GM23338 (cell line): ENCODE measurements around the gene FSIP2. TPM values are rescaled to one million over a fixed set of nuclear protein-coding genes. Genes with fewer than 3 reads are reported as not detected.

ENCODE experiments used
- ATAC-seq: fragments of 200-7000 bp; cut with Tn5 transposase; 3 replicates; pipeline ENCODE4 v1.9.1; 2020
- DNase-seq: peaks from one replicate; pipeline ENCODE4 v3.0.0-alpha.2; 2015; ENCODE audit warnings: low spot score
- H2AFZ ChIP-seq: fragments of 200-600 bp; sonication (generic); 2 replicates; pipeline ENCODE4 v1.8.0; 2016; ENCODE audit warnings: antibody characterized with exemption, mild to moderate bottlenecking, moderate library complexity
- H3F3A ChIP-seq: fragments of 200-600 bp; sonication (generic); replicated peaks from 2 replicates; pipeline ENCODE4 v1.8.0; 2017; ENCODE audit warnings: antibody characterized with exemption, mixed run types, low read depth
- H3K27ac ChIP-seq: fragments of 200-600 bp; sonication (generic); 2 replicates; pipeline ENCODE4 v1.6.1; 2016; ENCODE audit warnings: low read depth
- H3K27me3 ChIP-seq: fragments of 200-600 bp; sonication (generic); 2 replicates; pipeline ENCODE4 v1.8.0; 2016; ENCODE audit warnings: mild to moderate bottlenecking, mixed run types, moderate library complexity; ENCODE audit not compliant: insufficient read depth
- H3K36me3 ChIP-seq: fragments of 200-600 bp; sonication (generic); 2 replicates; pipeline ENCODE4 v1.8.0; 2016; ENCODE audit warnings: mild to moderate bottlenecking; ENCODE audit not compliant: insufficient read depth
- H3K4me1 ChIP-seq: fragments of 200-600 bp; sonication (generic); 2 replicates; pipeline ENCODE4 v1.8.0; 2016; ENCODE audit warnings: mild to moderate bottlenecking, moderate library complexity; ENCODE audit not compliant: insufficient read depth
- H3K4me2 ChIP-seq: fragments of 200-600 bp; sonication (generic); 2 replicates; pipeline ENCODE4 v1.7.1; 2017; ENCODE audit warnings: mixed run types
- H3K4me3 ChIP-seq: fragments of 200-600 bp; sonication (generic); 2 replicates; pipeline ENCODE4 v1.6.1; 2016; ENCODE audit warnings: mixed run types
- H3K79me2 ChIP-seq: fragments of 200-600 bp; sonication (generic); replicated peaks from 2 replicates; pipeline ENCODE4 v1.8.0; 2017; ENCODE audit warnings: mild to moderate bottlenecking; ENCODE audit not compliant: insufficient read depth
- H3K9me2 ChIP-seq: fragments of 200-600 bp; sonication (generic); 2 replicates; pipeline ENCODE4 v1.8.0; 2017; ENCODE audit not compliant: insufficient read depth
- H4K20me1 ChIP-seq: fragments of 200-600 bp; sonication (generic); replicated peaks from 2 replicates; pipeline ENCODE4 v1.8.0; 2017; ENCODE audit warnings: mild to moderate bottlenecking; ENCODE audit not compliant: insufficient read depth
- H3K27ac Mint-ChIP-seq: 2 replicates; pipeline ENCODE4 v1.8.0; 2020; ENCODE audit warnings: inconsistent platforms, mild to moderate bottlenecking, moderate library complexity, mixed read lengths
- H3K27me3 Mint-ChIP-seq: 3 replicates; pipeline ENCODE4 v1.8.0; 2022; ENCODE audit warnings: low read depth, mild to moderate bottlenecking, moderate library complexity, mixed read lengths, inconsistent platforms; ENCODE audit not compliant: insufficient read depth, poor library complexity
- H3K36me3 Mint-ChIP-seq: 3 replicates; pipeline ENCODE4 v1.8.0; 2021; ENCODE audit warnings: low read depth, mild to moderate bottlenecking, inconsistent platforms, moderate library complexity, mixed read lengths
- H3K4me1 Mint-ChIP-seq: 3 replicates; pipeline ENCODE4 v1.8.0; 2020; ENCODE audit warnings: mild to moderate bottlenecking, inconsistent platforms, mixed read lengths
- H3K4me3 Mint-ChIP-seq: 3 replicates; pipeline ENCODE4 v1.8.0; 2021; ENCODE audit warnings: moderate library complexity, mild to moderate bottlenecking, inconsistent platforms, mixed read lengths
- H3K9me3 Mint-ChIP-seq: 3 replicates; pipeline ENCODE4 v1.8.0; 2020; ENCODE audit warnings: moderate library complexity, mild to moderate bottlenecking, inconsistent platforms, mixed read lengths
- ETS1 ChIP-seq: IDR thresholded peaks from 2 replicates; pipeline ENCODE4 v1.6.1; 2016; ENCODE audit warnings: antibody characterized with exemption
- EZH2 ChIP-seq: fragments of 200-600 bp; sonication (generic); IDR thresholded peaks from one replicate; pipeline ENCODE4 v1.8.0; 2017; ENCODE audit warnings: antibody characterized with exemption, mild to moderate bottlenecking, low read depth; ENCODE audit not compliant: unreplicated experiment
- EZH2phosphoT487 ChIP-seq: fragments of 200-600 bp; sonication (generic); IDR thresholded peaks from one replicate; pipeline ENCODE4 v1.8.1; 2018; ENCODE audit warnings: antibody characterized with exemption; ENCODE audit not compliant: unreplicated experiment
- JUNB ChIP-seq: IDR thresholded peaks from one replicate; pipeline ENCODE4 v1.6.1; 2016; ENCODE audit warnings: antibody characterized with exemption; ENCODE audit not compliant: unreplicated experiment
- NANOG ChIP-seq: IDR thresholded peaks from 2 replicates; pipeline ENCODE4 v1.6.1; 2016; ENCODE audit warnings: antibody characterized with exemption, borderline replicate concordance
- POLR2AphosphoS5 ChIP-seq: IDR thresholded peaks from 2 replicates; pipeline ENCODE4 v1.6.1; 2016; ENCODE audit warnings: antibody characterized with exemption, low read depth
- REST ChIP-seq: IDR thresholded peaks from one replicate; pipeline ENCODE4 v1.6.1; 2018; ENCODE audit warnings: antibody characterized with exemption; ENCODE audit not compliant: unreplicated experiment
- STAT1 ChIP-seq: IDR thresholded peaks from one replicate; pipeline ENCODE4 v1.6.1; 2016; ENCODE audit warnings: antibody characterized with exemption; ENCODE audit not compliant: unreplicated experiment
- ZNF331 ChIP-seq: fragments of 250-450 bp; sonication (Bioruptor Pico); IDR thresholded peaks from 2 replicates; pipeline ENCODE4 v1.5.0; 2020; ENCODE audit warnings: low read depth, mild to moderate bottlenecking, moderate library complexity
- ZNF462 ChIP-seq: fragments of 250-450 bp; sonication (Bioruptor Pico); IDR thresholded peaks from 2 replicates; pipeline ENCODE4 v1.5.0; 2020; ENCODE audit warnings: mild to moderate bottlenecking, moderate library complexity
- polyA plus RNA-seq: library from polyadenylated mRNA; unstranded; fragments of >200 nt; fragmentation: Nextera tagmentation; extraction: Ambion mirVana; gene quantifications from 2 replicates; pipeline ENCODE4 v1.2.1, GENCODE V29; 2016
- total RNA-seq: library from RNA; depleted of rRNA; stranded (reverse); fragments of >200 nt; shearing (Covaris generic); gene quantifications from 2 replicates; pipeline ENCODE4 v1.2.3, GENCODE V29; 2014

Gene FSIP2
- total and polyA plus RNA-seq, 2 experiments from 2014 or later: 3.2 to 3.8 TPM

GRCh38 chr2:185785156-185785555 is 46.6 kb downstream of the FSIP2 start (continued):
- TF ChIP-seq REST (no peak), NANOG (no peak)

- Mint-ChIP-seq H3K27me3 (no peaks in the 10 kb centered on the region), H3K4me3 (no peak overlapping the region), H3K9me3 (no peaks in the 10 kb centered on the region), H3K4me1 (no peaks in the 10 kb centered on the region), H3K27ac (no peak overlapping the region), H3K36me3 (no peaks in the 10 kb centered on the region)
- Histone ChIP-seq H3K4me2 (no peak overlapping the region), H3K9me2 (no peaks in the 10 kb centered on the region), H3K27ac (no peak overlapping the region), H3F3A (no peaks in the 10 kb centered on the region), H3K36me3 (no peaks in the 10 kb centered on the region), H3K4me1 (no peaks in the 10 kb centered on the region), H3K4me3 (no peak overlapping the region), H3K27me3 (no peaks in the 10 kb centered on the region), H4K20me1 (no peaks in the 10 kb centered on the region), H3K79me2 (no peaks in the 10 kb centered on the region), H2AFZ (no peak overlapping the region)
- ATAC-seq (no peak), DNase-seq (no peak)
- TF ChIP-seq ZNF331 (CRISPR knock-in tag) (no peak), POLR2AphosphoS5 (no peak), ZNF462 (no peak), ETS1 (no peak), EZH2phosphoT487 (no peak), JUNB (no peak), NANOG (no peak), STAT1 (no peak), EZH2 (no peak), REST (no peak)
Measured at GRCh38 chr2:185785851-185786473, 47.4 kb downstream of the FSIP2 start.
